Measurements from ENCODE around the gene SLC35A3.

The SLC35A3 gene

GRCh38 chr1:100006688-100007087, 36.9 kb downstream of the SLC35A3 start:
- Histone ChIP-seq H3K9me3 (ENCODE audit: insufficient read depth, low read length) (no peaks in the 10 kb centered on the region), H3K36me3 (ENCODE audit: insufficient read depth, insufficient read length, low read length) (peaks cover 4% of the 10 kb centered on the region), H3K27me3 (ENCODE audit: insufficient read depth, insufficient read length) (no peaks in the 10 kb centered on the region), H3K9ac (ENCODE audit: insufficient read length, low read depth) (no peak overlapping the region), H3K4me3 (ENCODE audit: insufficient read length, low read depth) (no peak overlapping the region), H3K4me1 (ENCODE audit: insufficient read depth, insufficient read length) (no peaks in the 10 kb centered on the region)
- TF ChIP-seq ZNF274 (IDR thresholded peaks at IDR 0.05; ENCODE audit: low read depth, low read length) = no peak
- no peak for TF ChIP-seq SUZ12 (IDR thresholded peaks at IDR 0.05; ENCODE audit: extremely low read depth, insufficient read depth, insufficient read length)
- no peak for TF ChIP-seq YY1 (IDR thresholded peaks at IDR 0.05; ENCODE audit: insufficient read depth, insufficient read length)
- no peak for DNase-seq (ENCODE audit: low read depth, low spot score)

- Histone ChIP-seq H3K4me1 (ENCODE audit: insufficient read depth, insufficient read length) (no peaks in the 10 kb centered on the region), H3K9ac (ENCODE audit: insufficient read length, low read depth) (no peak overlapping the region), H3K9me3 (ENCODE audit: insufficient read depth, low read length) (no peaks in the 10 kb centered on the region), H3K36me3 (ENCODE audit: insufficient read depth, insufficient read length, low read length) (peaks cover 11% of the 10 kb centered on the region), H3K27me3 (ENCODE audit: insufficient read depth, insufficient read length) (no peaks in the 10 kb centered on the region), H3K4me3 (ENCODE audit: insufficient read length, low read depth) (no peak overlapping the region)
- DNase-seq (ENCODE audit: low read depth, low spot score) = no peak
- TF ChIP-seq ZNF274 (IDR thresholded peaks at IDR 0.05; ENCODE audit: low read depth, low read length) = no peak
- TF ChIP-seq SUZ12 (IDR thresholded peaks at IDR 0.05; ENCODE audit: extremely low read depth, insufficient read depth, insufficient read length) = no peak
- no peak for TF ChIP-seq YY1 (IDR thresholded peaks at IDR 0.05; ENCODE audit: insufficient read depth, insufficient read length)
These were observed 39.7 kb downstream of the SLC35A3 start for GRCh38 chr1:100009458-100009857.

- Histone ChIP-seq H3K9me3 (ENCODE audit: insufficient read depth, low read length) (no peaks in the 10 kb centered on the region), H3K27me3 (ENCODE audit: insufficient read depth, insufficient read length) (no peaks in the 10 kb centered on the region), H3K4me1 (ENCODE audit: insufficient read depth, insufficient read length) (no peaks in the 10 kb centered on the region), H3K36me3 (ENCODE audit: insufficient read depth, insufficient read length, low read length) (peaks cover 11% of the 10 kb centered on the region), H3K9ac (ENCODE audit: insufficient read length, low read depth) (no peak overlapping the region), H3K4me3 (ENCODE audit: insufficient read length, low read depth) (no peak overlapping the region)
- DNase-seq (ENCODE audit: low read depth, low spot score) = no peak
- no peak for TF ChIP-seq ZNF274 (IDR thresholded peaks at IDR 0.05; ENCODE audit: low read depth, low read length)
- no peak for TF ChIP-seq SUZ12 (IDR thresholded peaks at IDR 0.05; ENCODE audit: extremely low read depth, insufficient read depth, insufficient read length)
- no peak for TF ChIP-seq YY1 (IDR thresholded peaks at IDR 0.05; ENCODE audit: insufficient read depth, insufficient read length)
These were observed 41.0 kb downstream of the SLC35A3 start for GRCh38 chr1:100010804-100011203.

GRCh38 chr1:100019220-100019619, 49.4 kb downstream of the SLC35A3 start:
- H3K27me3 ChIP-seq (ENCODE audit: insufficient read depth, insufficient read length) = no peaks in the 10 kb centered on the region
- no peak for DNase-seq (ENCODE audit: low read depth, low spot score)
- H3K9me3 ChIP-seq (ENCODE audit: insufficient read depth, low read length) = no peaks in the 10 kb centered on the region
- TF ChIP-seq ZNF274 (IDR thresholded peaks at IDR 0.05; ENCODE audit: low read depth, low read length) = no peak
- no peak for TF ChIP-seq YY1 (IDR thresholded peaks at IDR 0.05; ENCODE audit: insufficient read depth, insufficient read length)
- TF ChIP-seq SUZ12 (IDR thresholded peaks at IDR 0.05; ENCODE audit: extremely low read depth, insufficient read depth, insufficient read length) = no peak
- H3K4me3 ChIP-seq (ENCODE audit: insufficient read length, low read depth) = no peak overlapping the region
- no peak overlapping the region for H3K9ac ChIP-seq (ENCODE audit: insufficient read length, low read depth)
- H3K36me3 ChIP-seq (ENCODE audit: insufficient read depth, insufficient read length, low read length) = peaks cover 5% of the 10 kb centered on the region
- no peaks in the 10 kb centered on the region for H3K4me1 ChIP-seq (ENCODE audit: insufficient read depth, insufficient read length)

GRCh38 chr1:100023482-100023881, 53.7 kb downstream of the SLC35A3 start:
- TF ChIP-seq YY1 (IDR thresholded peaks at IDR 0.05; ENCODE audit: insufficient read depth, insufficient read length) (no peak), ZNF274 (IDR thresholded peaks at IDR 0.05; ENCODE audit: low read depth, low read length) (no peak), SUZ12 (IDR thresholded peaks at IDR 0.05; ENCODE audit: extremely low read depth, insufficient read depth, insufficient read length) (no peak)
- no peak for DNase-seq (ENCODE audit: low read depth, low spot score)
- no peaks in the 10 kb centered on the region for H3K9me3 ChIP-seq (ENCODE audit: insufficient read depth, low read length)
- H3K4me3 ChIP-seq (ENCODE audit: insufficient read length, low read depth) = no peak overlapping the region
- no peaks in the 10 kb centered on the region for H3K36me3 ChIP-seq (ENCODE audit: insufficient read depth, insufficient read length, low read length)
- H3K27me3 ChIP-seq (ENCODE audit: insufficient read depth, insufficient read length) = no peaks in the 10 kb centered on the region
- no peaks in the 10 kb centered on the region for H3K4me1 ChIP-seq (ENCODE audit: insufficient read depth, insufficient read length)
- H3K9ac ChIP-seq (ENCODE audit: insufficient read length, low read depth) = no peak overlapping the region

- Histone ChIP-seq H3K9me3 (ENCODE audit: insufficient read depth, low read length) (no peaks in the 10 kb centered on the region), H3K4me3 (ENCODE audit: insufficient read length, low read depth) (no peak overlapping the region), H3K36me3 (ENCODE audit: insufficient read depth, insufficient read length, low read length) (no peaks in the 10 kb centered on the region), H3K27me3 (ENCODE audit: insufficient read depth, insufficient read length) (no peaks in the 10 kb centered on the region), H3K9ac (ENCODE audit: insufficient read length, low read depth) (no peak overlapping the region), H3K4me1 (ENCODE audit: insufficient read depth, insufficient read length) (peaks cover 2% of the 10 kb centered on the region)
- no peak for DNase-seq (ENCODE audit: low read depth, low spot score)
- TF ChIP-seq SUZ12 (IDR thresholded peaks at IDR 0.05; ENCODE audit: extremely low read depth, insufficient read depth, insufficient read length) = no peak
- TF ChIP-seq YY1 (IDR thresholded peaks at IDR 0.05; ENCODE audit: insufficient read depth, insufficient read length) = no peak
- no peak for TF ChIP-seq ZNF274 (IDR thresholded peaks at IDR 0.05; ENCODE audit: low read depth, low read length)
These were observed 57.4 kb downstream of the SLC35A3 start for GRCh38 chr1:100027212-100027611.

GRCh38 chr1:100028765-100029164, 59.0 kb downstream of the SLC35A3 start:
- Histone ChIP-seq H3K4me3 (ENCODE audit: insufficient read length, low read depth) (no peak overlapping the region), H3K27me3 (ENCODE audit: insufficient read depth, insufficient read length) (no peaks in the 10 kb centered on the region), H3K36me3 (ENCODE audit: insufficient read depth, insufficient read length, low read length) (no peaks in the 10 kb centered on the region), H3K9ac (ENCODE audit: insufficient read length, low read depth) (no peak overlapping the region), H3K4me1 (ENCODE audit: insufficient read depth, insufficient read length) (peaks cover 2% of the 10 kb centered on the region), H3K9me3 (ENCODE audit: insufficient read depth, low read length) (no peaks in the 10 kb centered on the region)
- DNase-seq (ENCODE audit: low read depth, low spot score) = no peak
- TF ChIP-seq ZNF274 (IDR thresholded peaks at IDR 0.05; ENCODE audit: low read depth, low read length) = no peak
- TF ChIP-seq SUZ12 (IDR thresholded peaks at IDR 0.05; ENCODE audit: extremely low read depth, insufficient read depth, insufficient read length) = no peak

GRCh38 chr1:100034470-100034869, 64.7 kb downstream of the SLC35A3 start:
- TF ChIP-seq SUZ12 (IDR thresholded peaks at IDR 0.05; ENCODE audit: extremely low read depth, insufficient read depth, insufficient read length) = no peak
- TF ChIP-seq ZNF274 (IDR thresholded peaks at IDR 0.05; ENCODE audit: low read depth, low read length) = no peak
- TF ChIP-seq YY1 (IDR thresholded peaks at IDR 0.05; ENCODE audit: insufficient read depth, insufficient read length) = no peak
- Histone ChIP-seq H3K9me3 (ENCODE audit: insufficient read depth, low read length) (no peaks in the 10 kb centered on the region), H3K9ac (ENCODE audit: insufficient read length, low read depth) (no peak overlapping the region), H3K36me3 (ENCODE audit: insufficient read depth, insufficient read length, low read length) (peaks cover 5% of the 10 kb centered on the region), H3K27me3 (ENCODE audit: insufficient read depth, insufficient read length) (no peaks in the 10 kb centered on the region), H3K4me3 (ENCODE audit: insufficient read length, low read depth) (no peak overlapping the region), H3K4me1 (ENCODE audit: insufficient read depth, insufficient read length) (no peaks in the 10 kb centered on the region)
- no peak for DNase-seq (ENCODE audit: low read depth, low spot score)

Measured in NT2/D1 (cell line).